ENCODE measurements around the gene ZFAND6.

Gene ZFAND6

DNA sequence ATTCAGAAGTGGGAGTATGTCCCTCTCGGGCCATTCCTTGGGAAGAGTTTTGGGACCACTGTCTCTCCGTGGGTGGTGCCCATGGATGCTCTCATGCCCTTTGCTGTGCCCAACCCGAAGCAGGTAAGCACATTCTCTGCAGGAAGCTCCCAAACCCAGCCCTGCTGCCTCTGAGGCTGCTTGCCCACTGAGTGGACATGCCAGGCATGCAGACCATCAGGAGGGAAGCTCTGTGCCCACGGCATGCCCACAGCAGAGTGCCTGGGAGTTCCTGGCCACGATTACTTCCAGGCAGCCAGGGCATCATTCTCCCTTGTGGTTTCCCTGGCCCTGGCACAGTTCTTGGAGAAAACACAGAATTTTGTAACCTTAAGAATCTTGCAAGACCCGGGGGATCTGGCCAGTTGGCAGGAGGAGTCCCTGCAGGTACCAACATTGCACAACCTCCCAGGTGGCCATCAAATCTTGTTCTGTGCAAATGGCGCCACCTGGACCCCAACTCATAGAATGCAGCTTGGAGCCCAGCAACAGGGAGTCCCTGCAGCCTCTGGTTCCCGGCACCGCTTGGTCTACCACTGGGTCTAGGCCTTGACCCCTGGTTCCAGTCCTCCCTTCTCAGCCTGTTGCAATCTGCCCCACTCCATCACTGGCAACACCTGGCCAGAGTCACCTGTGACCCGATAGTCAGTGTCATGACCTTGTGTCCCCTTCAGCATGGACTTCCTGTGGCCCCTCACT, 113.7 kb downstream of the ZFAND6 start:
- DNase-seq = peak; percentile 28

DNA sequence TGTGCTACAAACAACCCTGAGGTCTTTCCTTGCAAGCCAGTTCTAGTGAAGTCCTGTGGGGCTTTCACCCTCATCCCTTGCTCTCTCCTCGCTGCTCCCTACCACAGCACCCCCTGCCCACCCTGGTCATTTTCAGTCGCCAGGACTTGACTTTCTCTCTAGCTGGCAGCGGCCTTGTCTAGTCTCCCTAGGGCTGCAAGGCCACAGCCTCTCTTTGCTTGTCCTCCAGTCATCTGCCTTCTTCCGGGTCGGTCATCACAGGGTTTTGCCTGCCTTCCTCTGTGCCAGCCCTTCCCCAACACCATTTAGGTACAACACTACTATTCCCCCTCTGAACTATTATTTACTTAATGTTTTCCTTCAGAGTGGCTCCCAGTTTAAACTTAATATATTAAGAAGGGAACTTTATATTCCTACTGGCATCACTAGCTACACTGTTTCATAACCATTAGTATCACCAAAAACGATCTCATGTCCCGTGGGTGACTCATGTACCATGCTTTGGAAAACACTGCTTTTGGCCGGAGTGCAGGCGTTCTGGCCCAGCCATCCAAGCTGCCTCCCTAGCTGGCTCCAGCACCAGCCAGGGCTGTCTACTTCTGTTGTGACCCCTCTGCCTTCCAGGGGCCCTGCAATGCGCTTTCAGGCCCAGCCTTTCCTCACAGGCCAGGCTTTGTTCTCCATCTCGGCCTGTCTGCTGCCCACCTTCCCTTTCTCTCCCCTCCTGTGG, 114.7 kb downstream of the ZFAND6 start:
- no peak for DNase-seq

DNA sequence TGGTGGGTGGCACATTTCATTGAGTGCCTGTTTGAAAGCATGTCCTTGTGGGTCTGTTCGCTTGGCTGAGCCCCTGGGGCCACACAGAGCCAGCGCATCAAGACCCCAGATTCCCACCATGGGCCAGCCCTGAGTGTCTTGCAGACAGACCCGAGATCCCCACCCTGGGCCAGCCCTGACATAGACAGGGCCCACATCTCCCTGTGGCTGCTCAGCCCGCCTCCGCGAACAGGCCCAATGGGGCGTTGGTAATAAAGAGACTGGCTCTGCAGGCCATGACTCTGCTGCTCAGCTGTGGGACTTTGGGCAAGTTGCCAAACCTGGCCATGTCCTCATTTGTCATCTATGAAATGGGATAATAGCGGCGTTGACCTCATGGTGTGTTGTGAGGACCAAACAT, 116.0 kb downstream of the ZFAND6 start:
- no peak for DNase-seq

DNA sequence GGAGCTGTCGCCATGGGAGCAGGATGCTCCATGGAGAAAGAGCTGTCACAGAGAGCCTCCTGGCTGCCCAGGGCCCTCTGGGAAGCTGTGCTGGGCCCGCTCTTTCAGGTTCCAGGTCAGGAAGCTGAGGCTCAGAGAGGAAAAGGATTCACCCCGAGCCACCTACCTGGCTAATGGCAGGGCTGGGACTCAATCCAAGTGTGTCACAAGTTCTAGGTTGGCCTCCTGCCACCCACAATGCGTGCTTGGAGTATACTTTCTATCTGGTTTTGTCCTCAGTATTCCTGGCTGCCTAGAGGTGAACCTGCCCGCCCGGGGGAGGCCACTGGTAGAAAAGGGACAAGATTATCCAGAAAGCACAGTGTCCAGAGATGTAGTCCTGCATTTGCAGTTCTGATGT, 117.0 kb downstream of the ZFAND6 start:
- no peak for DNase-seq

DNA sequence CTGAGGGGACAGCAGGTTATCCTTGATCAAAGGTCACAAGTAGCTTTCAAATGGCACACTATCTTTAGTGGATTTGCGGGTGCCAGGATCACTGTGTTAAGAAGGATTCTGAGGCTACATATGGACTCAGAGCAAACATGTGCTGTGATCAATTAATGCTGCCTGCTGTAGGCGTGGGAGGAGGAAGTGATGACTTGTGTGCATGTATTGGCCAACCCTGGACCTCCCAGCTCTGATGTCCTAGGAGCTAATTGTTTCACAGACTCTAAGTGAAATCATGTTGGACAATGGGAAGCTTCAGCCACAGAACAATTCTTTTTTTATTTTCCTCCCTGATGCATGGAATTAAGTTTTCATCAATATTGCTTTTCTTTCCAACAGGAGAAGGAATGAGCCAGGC, 117.7 kb downstream of the ZFAND6 start:
- DNase-seq = no peak

DNA sequence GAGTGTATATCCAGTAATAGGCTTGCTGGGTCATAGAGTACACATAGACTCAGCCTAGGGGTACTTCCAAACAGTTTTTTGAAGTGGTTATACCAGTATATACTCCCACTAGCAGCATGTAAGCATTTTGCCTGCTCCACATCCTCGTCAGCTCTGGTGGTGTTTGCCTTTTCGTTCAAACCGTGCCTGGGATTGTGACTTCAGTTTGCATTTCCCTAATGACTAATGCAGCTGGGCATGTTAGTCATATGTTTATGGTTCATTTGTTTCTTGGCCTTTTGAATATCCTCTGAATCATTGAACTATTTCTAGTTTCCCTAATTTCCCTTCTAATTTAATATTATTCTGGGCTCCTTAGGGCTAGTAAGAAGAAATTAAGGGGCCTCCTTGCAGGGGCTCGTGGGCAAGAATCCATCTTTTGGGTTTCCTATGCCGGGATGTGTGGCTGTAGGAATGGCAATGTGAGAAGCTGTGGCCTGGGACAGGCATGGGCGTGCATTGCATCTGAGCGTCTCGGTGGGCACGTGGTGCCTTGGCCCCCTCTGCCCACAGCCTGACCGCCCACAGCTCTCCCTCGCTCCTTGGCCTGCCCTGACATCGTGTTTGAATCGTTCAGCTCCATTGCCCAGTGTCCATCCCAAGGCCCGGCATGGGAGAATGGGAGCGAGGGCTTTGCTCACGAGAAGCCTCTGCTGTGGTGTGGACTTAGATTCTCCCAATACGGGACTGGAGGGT, 119.7 kb downstream of the ZFAND6 start:
- DNase-seq = no peak

DNA sequence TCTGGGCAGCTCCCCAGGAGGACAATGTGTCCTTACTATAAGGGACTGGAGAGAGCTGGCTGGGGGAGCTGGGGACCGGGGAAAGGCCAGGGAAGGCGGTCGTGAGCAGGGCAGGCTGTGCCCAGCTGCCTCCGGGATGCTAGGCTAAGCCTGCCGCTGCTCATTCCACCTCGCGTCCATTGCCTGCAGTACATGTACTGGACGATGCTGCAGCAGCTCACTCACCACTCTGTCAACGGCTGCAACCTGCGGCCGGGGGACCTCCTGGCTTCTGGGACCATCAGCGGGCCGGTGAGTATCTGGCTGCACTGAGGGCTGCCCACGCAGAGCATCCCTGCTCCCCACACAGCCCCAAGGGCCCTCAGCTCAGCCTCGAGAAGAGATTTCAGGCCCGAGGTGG, 120.5 kb downstream of the ZFAND6 start:
- no peak for DNase-seq

DNA sequence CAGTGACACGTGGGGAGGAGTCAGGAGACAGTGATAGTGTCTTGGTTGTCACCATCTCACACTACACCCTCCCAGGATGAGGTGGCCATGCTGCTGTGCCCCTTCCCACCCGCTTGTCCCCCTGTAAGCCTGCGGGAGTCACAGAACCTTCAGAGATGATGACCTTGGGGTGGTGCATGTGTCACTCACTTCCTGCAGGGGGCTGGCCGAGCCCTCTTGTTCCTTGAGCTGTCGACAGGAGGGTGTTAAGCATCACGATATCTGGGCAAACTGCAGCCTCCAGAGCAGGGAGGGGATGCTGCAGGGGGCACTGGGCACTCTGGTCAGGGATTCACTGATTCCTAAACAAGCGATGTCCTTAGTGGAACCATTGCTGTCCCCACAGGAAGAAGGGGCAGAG, 121.0 kb downstream of the ZFAND6 start:
- no peak for DNase-seq

DNA sequence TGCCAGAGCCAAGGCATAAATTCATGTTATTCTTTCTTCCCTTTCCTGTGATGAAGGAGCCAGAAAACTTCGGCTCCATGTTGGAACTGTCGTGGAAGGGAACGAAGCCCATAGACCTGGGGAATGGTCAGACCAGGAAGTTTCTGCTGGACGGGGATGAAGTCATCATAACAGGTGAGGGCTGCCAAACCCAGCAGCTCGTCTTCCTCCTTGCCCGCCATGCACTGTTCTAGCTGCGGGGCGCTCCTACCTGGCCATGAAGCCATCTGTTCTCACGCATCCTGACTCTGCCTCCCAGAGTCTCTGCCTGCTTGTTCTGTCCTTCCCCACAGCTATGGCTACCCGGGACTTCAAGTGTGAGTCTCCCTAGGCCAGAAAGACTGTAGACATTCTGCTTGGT, 121.5 kb downstream of the ZFAND6 start:
- no peak for DNase-seq

DNA sequence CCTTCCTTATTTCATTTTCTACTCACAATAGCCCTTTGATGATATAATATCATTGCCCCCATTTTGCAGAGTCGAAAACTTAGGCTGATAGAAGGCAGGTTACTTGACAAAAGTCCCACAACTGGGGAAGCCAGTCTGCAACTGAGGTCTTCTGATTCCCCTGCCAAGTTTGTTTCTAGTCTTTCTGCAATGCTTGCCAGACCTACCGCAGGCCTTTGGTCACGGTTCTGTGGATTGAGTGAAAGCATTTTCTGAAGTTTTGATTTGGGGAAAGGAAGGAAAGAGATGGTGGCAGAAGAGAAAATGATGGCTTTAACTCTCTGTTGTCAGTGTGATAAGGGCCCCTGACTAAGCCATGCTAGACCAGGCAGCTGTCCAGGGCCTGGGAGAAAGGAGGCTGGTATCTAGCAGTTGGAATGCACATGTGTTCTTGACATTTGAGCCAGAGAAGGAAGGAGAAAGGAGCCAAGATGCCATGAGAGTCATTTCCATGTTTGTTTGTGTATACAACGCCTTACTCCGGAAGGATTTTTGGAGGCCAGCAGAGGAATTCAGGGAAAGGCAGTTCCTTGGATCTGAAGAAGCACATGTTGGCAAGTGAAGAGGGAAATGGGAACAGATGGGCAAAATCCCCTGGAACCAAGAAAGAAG, 123.3 kb downstream of the ZFAND6 start:
- DNase-seq = no peak

DNA sequence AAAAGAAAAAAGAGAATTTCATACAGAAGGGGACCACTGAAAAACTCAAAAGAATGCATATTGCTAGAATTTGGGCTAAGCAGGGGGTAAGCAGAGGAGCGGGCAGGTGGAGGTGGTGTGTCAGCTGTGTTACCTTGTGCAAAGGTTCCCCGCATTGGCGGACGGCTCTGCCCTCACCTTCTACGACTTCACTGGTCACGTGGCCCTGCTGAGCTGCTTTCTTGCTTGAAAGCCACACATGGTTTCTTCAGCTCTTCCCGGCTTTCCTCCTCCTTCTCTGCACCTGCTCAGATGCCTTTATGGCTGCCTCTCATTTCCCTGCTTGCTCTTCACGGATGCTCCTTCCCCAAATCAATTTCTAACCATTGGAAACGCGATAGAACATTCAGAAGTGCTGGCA, 123.8 kb downstream of the ZFAND6 start:
- DNase-seq = no peak

DNA sequence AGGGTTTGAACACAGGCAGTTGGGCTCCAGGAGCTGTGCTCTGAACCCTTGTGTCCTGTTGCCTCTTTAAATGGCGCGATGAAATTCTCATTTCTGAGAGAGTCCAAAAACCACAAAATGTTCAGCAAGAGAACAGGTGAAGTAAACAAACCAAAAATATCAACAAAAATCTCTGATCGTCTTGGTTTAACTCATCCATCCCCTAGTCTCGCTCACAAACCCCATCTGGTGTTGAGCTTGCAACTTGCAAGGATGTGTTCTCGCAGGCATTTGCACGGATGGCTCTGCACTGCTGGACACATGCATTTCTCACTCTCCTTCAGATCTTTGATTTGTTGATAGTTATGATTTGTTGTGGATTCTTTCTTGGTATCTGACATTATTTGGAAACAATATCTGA, 124.4 kb downstream of the ZFAND6 start:
- no peak for DNase-seq

DNA sequence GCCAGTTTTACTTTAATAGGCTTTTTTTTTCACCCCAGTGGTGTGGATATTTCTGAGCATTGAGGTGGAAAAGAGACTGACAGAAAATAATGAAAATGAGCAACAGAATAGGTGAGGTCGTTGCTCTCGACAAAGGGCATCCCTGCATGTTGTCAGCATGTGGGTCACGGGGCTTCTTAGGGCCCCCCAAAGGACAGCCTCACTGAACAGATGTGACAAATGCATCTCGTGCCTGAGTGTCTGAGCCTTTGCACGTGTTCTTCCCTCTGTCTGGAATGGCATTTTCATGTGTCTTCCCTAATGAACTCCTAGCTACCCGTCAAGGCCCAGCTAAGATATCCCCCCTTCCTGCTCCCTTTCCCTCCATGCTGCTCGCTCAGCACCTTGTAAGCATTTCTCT, 125.1 kb downstream of the ZFAND6 start:
- no peak for DNase-seq

DNA sequence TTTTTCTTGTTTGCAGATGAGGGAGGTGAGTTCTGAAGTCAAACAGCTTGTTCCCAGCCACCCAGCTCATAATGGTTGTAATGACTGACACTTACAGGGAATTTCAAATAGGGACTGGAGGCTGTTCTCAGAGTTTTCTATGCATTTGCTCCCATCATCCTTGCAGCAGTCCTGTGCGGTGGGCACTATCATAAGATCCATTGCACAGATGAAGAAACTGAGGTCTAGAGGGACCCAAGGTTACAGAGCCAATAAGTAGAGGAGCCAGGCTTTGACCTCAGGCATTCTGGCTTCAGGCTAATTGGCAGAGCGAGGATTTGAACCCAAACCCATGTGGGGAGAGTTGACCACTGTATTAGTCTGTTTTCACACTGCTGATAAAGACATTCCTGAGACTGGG, 125.7 kb downstream of the ZFAND6 start:
- no peak for DNase-seq

DNA sequence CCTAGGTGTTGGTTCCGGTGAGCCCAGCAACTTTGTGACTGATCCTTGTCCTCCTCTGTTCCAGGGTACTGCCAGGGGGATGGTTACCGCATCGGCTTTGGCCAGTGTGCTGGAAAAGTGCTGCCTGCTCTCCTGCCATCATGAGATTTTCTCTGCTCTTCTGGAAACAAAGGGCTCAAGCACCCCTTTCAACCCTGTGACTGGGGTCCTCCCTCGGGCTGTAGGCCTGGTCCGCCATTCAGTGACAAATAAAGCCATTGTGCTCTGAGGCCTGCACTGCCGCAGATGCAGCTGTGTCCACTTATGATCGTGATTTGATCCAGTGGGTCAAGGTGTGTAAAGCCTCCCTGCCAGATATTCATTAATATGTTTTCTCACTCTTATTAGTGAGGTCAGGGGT, 126.6 kb downstream of the ZFAND6 start:
- DNase-seq = no peak

DNA sequence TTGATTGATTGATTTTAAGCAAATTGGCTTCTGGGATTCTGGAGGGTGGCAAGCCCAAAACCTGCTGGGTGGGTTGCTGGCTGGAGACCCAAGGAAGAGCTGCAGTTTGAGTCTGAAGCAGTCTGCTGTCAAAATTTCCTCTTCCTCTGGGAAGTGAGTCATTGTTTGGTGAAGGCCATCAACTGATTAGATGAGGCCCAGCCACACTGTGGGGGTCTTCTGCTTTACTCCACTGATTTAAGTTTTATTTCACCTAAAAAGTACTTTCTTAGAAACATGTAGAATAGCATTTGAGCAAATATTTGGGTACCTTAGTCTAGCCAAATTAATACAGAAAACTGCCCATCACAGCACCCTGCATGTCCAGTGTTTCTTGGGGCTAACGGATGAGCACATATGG, 127.1 kb downstream of the ZFAND6 start:
- no peak for DNase-seq
